B cell (primary cell): ENCODE results near the gene BIVM. TPM values are rescaled to one million over a fixed set of nuclear protein-coding genes. Genes with fewer than 3 reads are reported as not detected.

ENCODE experiments used
- ATAC-seq: fragments of 200-7000 bp; cut with Tn5 transposase; one replicate; pipeline ENCODE4 v1.10.0; 2021; ENCODE audit warnings: low read depth, mild to moderate bottlenecking, moderate number of reproducible peaks, moderate library complexity
- CTCF ChIA-PET: fragments of 350-600 bp; sonication (Branson Sonifier 250); formaldehyde crosslinking; loops from one replicate; lab custom pipeline; 2021; ENCODE audit warnings: antibody characterized with exemption, inconsistent platforms; lab: Charles Lee
- POLR2A ChIA-PET: fragments of 350-600 bp; sonication (Branson Sonifier 250); formaldehyde crosslinking; loops from one replicate; lab custom pipeline; 2021; ENCODE audit warnings: antibody characterized with exemption; lab: Charles Lee
- DNase-seq: peaks from one replicate; pipeline ENCODE4 v3.0.0; 2013
- H2AFZ ChIP-seq: 2 replicates; pipeline ENCODE4 v1.6.1; 2012; ENCODE audit warnings: mild to moderate bottlenecking, low read depth, low read length; ENCODE audit not compliant: insufficient read depth, poor library complexity, severe bottlenecking
- H3K27ac ChIP-seq, 2 donors: 1 replicate in 1 of 2; 2 replicates in 1 of 2; pipeline ENCODE4 v1.5.1; 2012 to 2013; ENCODE audit warnings: low read length in 2 of 2, mild to moderate bottlenecking in 2 of 2, moderate library complexity in 1 of 2
- H3K27me3 ChIP-seq, 4 experiments: fragments of 200-600 bp in 1 of 4; sonication (generic) in 1 of 4; replicated peaks in 1 of 4; 1 replicate in 2 of 4; 2 replicates in 2 of 4; pipeline versions ENCODE4 v1.6.1 to v1.7.0; 2013 to 2016; ENCODE audit warnings: low read length in 3 of 4, mild to moderate bottlenecking in 2 of 4, mixed read lengths in 1 of 4, moderate library complexity in 1 of 4; ENCODE audit not compliant: insufficient read depth in 4 of 4, control insufficient read depth in 3 of 4; ENCODE audit errors: control extremely low read depth in 1 of 4
- H3K36me3 ChIP-seq, 2 experiments: replicated peaks in 1 of 2; 1 replicate in 1 of 2; 2 replicates in 1 of 2; pipeline versions ENCODE4 v1.6.1 to v1.7.1; 2013; ENCODE audit warnings: low read length in 1 of 2; ENCODE audit not compliant: insufficient read depth in 2 of 2, control insufficient read depth in 1 of 2; ENCODE audit errors: control extremely low read depth in 1 of 2, extremely low read depth in 1 of 2
- H3K4me1 ChIP-seq, 2 donors: fragments of 200-600 bp in 1 of 2; sonication (generic) in 1 of 2; 1 replicate in 1 of 2; 2 replicates in 1 of 2; pipeline versions ENCODE4 v1.5.1 to v1.6.1; 2013 to 2017; ENCODE audit warnings: low read length in 2 of 2; ENCODE audit not compliant: control insufficient read depth in 2 of 2, insufficient read depth in 2 of 2
- H3K4me2 ChIP-seq: replicated peaks from 2 replicates; pipeline ENCODE3; 2012; ENCODE audit warnings: mild to moderate bottlenecking, low read depth, low read length; ENCODE audit not compliant: poor library complexity, severe bottlenecking
- H3K4me3 ChIP-seq, 5 experiments: fragments of 200-600 bp in 1 of 5; sonication (generic) in 1 of 5; 1 replicate in 3 of 5; 2 replicates in 2 of 5; pipeline versions ENCODE4 v1.5.1 to v1.7.0; 2011 to 2016; ENCODE audit warnings: low read length in 4 of 5, mild to moderate bottlenecking in 4 of 5, low read depth in 2 of 5, control low read depth in 1 of 5, moderate library complexity in 1 of 5; ENCODE audit not compliant: insufficient read depth in 1 of 5; ENCODE audit errors: control extremely low read depth in 1 of 5, extremely low read depth in 1 of 5
- H3K79me2 ChIP-seq: fragments of 200-600 bp; sonication (generic); one replicate; pipeline ENCODE4 v1.6.0; 2016; ENCODE audit warnings: low read length; ENCODE audit not compliant: control insufficient read depth, insufficient read depth
- H3K9ac ChIP-seq: fragments of 200-600 bp; sonication (generic); 2 replicates; pipeline ENCODE4 v1.6.1; 2017; ENCODE audit warnings: mild to moderate bottlenecking, low read length, moderate library complexity
- H3K9me3 ChIP-seq, 3 donors: one replicate each; pipeline versions ENCODE4 v1.6.1 to v1.7.1; 2013; ENCODE audit warnings: low read length in 2 of 3; ENCODE audit not compliant: control insufficient read depth in 2 of 3, insufficient read depth in 1 of 3; ENCODE audit errors: control extremely low read depth in 1 of 3
- H4K20me1 ChIP-seq: 2 replicates; pipeline ENCODE4 v1.6.0; 2012; ENCODE audit warnings: mild to moderate bottlenecking, low read length; ENCODE audit not compliant: insufficient read depth, control insufficient read depth, poor library complexity, severe bottlenecking
- H3K27ac Mint-ChIP-seq: one replicate; pipeline ENCODE4 v1.8.0; 2021; ENCODE audit warnings: mixed read lengths
- H3K27me3 Mint-ChIP-seq: one replicate; pipeline ENCODE4 v1.8.0; 2021; ENCODE audit warnings: mixed read lengths
- H3K4me1 Mint-ChIP-seq: one replicate; pipeline ENCODE4 v1.8.0; 2021; ENCODE audit warnings: mixed read lengths
- H3K4me3 Mint-ChIP-seq: one replicate; pipeline ENCODE4 v1.8.0; 2021; ENCODE audit warnings: mixed read lengths
- H3K9me3 Mint-ChIP-seq: one replicate; pipeline ENCODE4 v1.8.0; 2022; ENCODE audit warnings: mixed read lengths; ENCODE audit not compliant: insufficient read depth
- CTCF ChIP-seq: fragments of 200-600 bp; IDR thresholded peaks from one replicate; pipeline ENCODE4 v1.8.0; 2022; ENCODE audit warnings: antibody characterized with exemption, mild to moderate bottlenecking
- EZH2 ChIP-seq: IDR thresholded peaks from 2 replicates; pipeline ENCODE4 v1.6.1; 2012; ENCODE audit warnings: borderline replicate concordance, low read depth, mild to moderate bottlenecking, moderate library complexity, low read length; ENCODE audit not compliant: insufficient read depth, poor library complexity, severe bottlenecking
- WGBS: methylation state at CpG from one replicate; pipeline ENCODE4 v1.1.5; 2013; ENCODE audit warnings: missing lambda C conversion rate; ENCODE audit not compliant: insufficient coverage; 5-methylcytosine and 5-hydroxymethylcytosine counted together
- intact Hi-C: fragments of 100-400 bp; cut with micrococcal nuclease; formaldehyde crosslinking; loops from one replicate; pipeline ENCODE4 v1.10.0; 2022
- polyA plus RNA-seq: library from polyadenylated mRNA; depleted of rRNA; stranded (reverse); fragments of >200 nt; gene quantifications from 2 replicates; pipeline ENCODE4 v1.2.3, GENCODE V29; 2012
- total RNA-seq, 2 donors: library from RNA; stranded (reverse); fragments of 120-200 nt in 1 of 2; gene quantifications; 1 replicate in 1 of 2; 2 replicates in 1 of 2; pipeline versions ENCODE4 v1.2.3 to v1.2.4, GENCODE V29; 2013 to 2022

BIVM gene
- total and polyA plus RNA-seq, 2 donors (not counting 1 experiment from before 2014, with no cell fraction given) = 1.0 to 3.6 TPM

- peak within 1 kb of the TSS; percentile 93 for H3K4me3 Mint-ChIP-seq
- Histone ChIP-seq H3K9me3 (peaks cover 0 to 7% (median 0%) of the 10 kb centered on the region in 3 donors), H3K27me3 (no peaks in the 10 kb centered on the region), H3K27ac (peak within 1 kb of the TSS; percentile 71 to 85), H3K4me2 (peak within 1 kb of the TSS; percentile 96), H3K79me2 (peaks cover 4% of the 10 kb centered on the region), H3K4me3 (peak within 1 kb of the TSS; percentile 61 to 96 (median 87)), H4K20me1 (no peaks in the 10 kb centered on the region), H3K36me3 (no peaks in the 10 kb centered on the region), H2AFZ (peak within 1 kb of the TSS; percentile 99), H3K9ac (peak within 1 kb of the TSS; percentile 87), H3K4me1 (peaks cover 7 to 16% of the 10 kb centered on the region in 2 donors)
- H3K9me3 Mint-ChIP-seq = no peaks in the 10 kb centered on the region
- intact Hi-C loops = loop anchor here (1.0 to 10.0 kb wide), 5 partner anchors 27 to 379 kb away; partner anchors contain the start of gene TPP2
- WGBS = 3% methylated on average over 85 of the region's 85 CpGs
- ChIA-PET CTCF (interaction anchor here (0.6 to 2.2 kb wide), 6 partner anchors 27 to 189 kb away, joined by 3 to 12 read pairs (median 4); partner anchors contain the start of gene ERCC5), POLR2A (interaction anchor here (0.7 to 1.9 kb wide), 4 partner anchors 27 to 177 kb away, joined by 5 to 16 read pairs (median 8); partner anchors contain the start of genes ERCC5 and TPP2)
- H3K4me1 Mint-ChIP-seq = peaks cover 13% of the 10 kb centered on the region
- peak within 1 kb of the TSS; percentile 95 for H3K27ac Mint-ChIP-seq
- peak; percentile 95 for ATAC-seq
- DNase-seq = peak; percentile 92
- TF ChIP-seq EZH2 (no peak), CTCF (no peak)
- H3K27me3 Mint-ChIP-seq = no peaks in the 10 kb centered on the region
These were observed 25.3 kb upstream of the BIVM start, which contains the start of gene TEX30 for GRCh38 chr13:102773441-102774213. TSS of gene TEX30 (minus strand) at chr13:102773786. CDS start at chr13:102770026, 3,760 bp downstream.
